ENCODE measurements around the gene NAT9.

Gene NAT9

GRCh38 chr17:74728702-74729075, 47.5 kb downstream of the NAT9 start:
- DNase-seq (ENCODE audit: low read depth in 2 of 2), result no peak

- no peak for DNase-seq (ENCODE audit: low read depth in 2 of 2)
Observed at GRCh38 chr17:74728033-74728701, 48.0 kb downstream of the NAT9 start.

GRCh38 chr17:74725111-74725510, 51.0 kb downstream of the NAT9 start:
- DNase-seq (ENCODE audit: low read depth in 2 of 2), result no peak

GRCh38 chr17:74723891-74724290, 52.3 kb downstream of the NAT9 start:
- DNase-seq (ENCODE audit: low read depth in 2 of 2), result no peak

- no peak for DNase-seq (ENCODE audit: low read depth in 2 of 2)
Observed at GRCh38 chr17:74722782-74723181, 53.4 kb downstream of the NAT9 start.
